HUES48 (cell line): ENCODE data around the gene STRC.
"Not testable (repeated sequence)": the region's sequence is repeated elsewhere in the genome, so short reads cannot be mapped to it uniquely, and the experiment has no call there.

Experiments
- H3K27ac ChIP-seq: one replicate; pipeline ENCODE4 v1.7.0; 2013; ENCODE audit warnings: low read depth, low read length, inconsistent platforms
- H3K27me3 ChIP-seq: 2 replicates; pipeline ENCODE4 v1.6.1; 2013; ENCODE audit warnings: mild to moderate bottlenecking, low read length; ENCODE audit not compliant: control insufficient read depth, insufficient read depth
- H3K36me3 ChIP-seq: 2 replicates; pipeline ENCODE4 v1.6.1; 2013; ENCODE audit warnings: low read length; ENCODE audit not compliant: control insufficient read depth, insufficient read depth
- H3K4me1 ChIP-seq: 2 replicates; pipeline ENCODE4 v1.6.1; 2013; ENCODE audit warnings: mild to moderate bottlenecking, low read length; ENCODE audit not compliant: control insufficient read depth, insufficient read depth
- H3K4me3 ChIP-seq: 2 replicates; pipeline ENCODE4 v1.5.1; 2013; ENCODE audit warnings: mild to moderate bottlenecking, low read depth, low read length
- H3K9ac ChIP-seq: 2 replicates; pipeline ENCODE4 v1.6.1; 2013; ENCODE audit warnings: mild to moderate bottlenecking, low read depth, low read length, moderate library complexity
- H3K9me3 ChIP-seq: 2 replicates; pipeline ENCODE4 v1.6.1; 2013; ENCODE audit warnings: low read length; ENCODE audit not compliant: control insufficient read depth, insufficient read depth

The STRC gene

DNA sequence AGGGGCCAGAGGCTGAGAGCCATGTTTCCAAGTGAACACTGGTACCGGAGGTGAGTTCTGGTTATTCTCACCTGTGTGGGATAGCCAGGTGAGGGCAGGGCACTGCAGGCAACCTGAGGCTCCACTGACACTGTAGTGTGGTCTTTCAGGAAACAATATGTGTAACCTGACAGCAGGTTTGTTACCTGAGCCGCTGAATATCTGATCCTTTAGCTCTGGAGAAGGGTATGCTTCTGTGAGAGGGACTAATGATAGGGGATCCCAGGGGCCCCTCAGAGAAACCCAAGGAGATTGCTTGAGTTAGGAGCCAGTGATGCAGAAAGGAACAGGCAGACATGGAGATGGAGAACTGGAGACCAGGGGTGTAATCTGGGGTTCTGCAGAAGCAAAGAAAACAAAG, at the start of gene STRC:
Gene STRC (minus strand): TSS at position 101 of the 400 bp plus-strand sequence. CDS start 78 bp downstream, at position 23.
- not testable (repeated sequence) for H3K9ac ChIP-seq, H3K4me3 ChIP-seq, H3K36me3 ChIP-seq, H3K27ac ChIP-seq, H3K4me1 ChIP-seq, H3K9me3 ChIP-seq, H3K27me3 ChIP-seq

DNA sequence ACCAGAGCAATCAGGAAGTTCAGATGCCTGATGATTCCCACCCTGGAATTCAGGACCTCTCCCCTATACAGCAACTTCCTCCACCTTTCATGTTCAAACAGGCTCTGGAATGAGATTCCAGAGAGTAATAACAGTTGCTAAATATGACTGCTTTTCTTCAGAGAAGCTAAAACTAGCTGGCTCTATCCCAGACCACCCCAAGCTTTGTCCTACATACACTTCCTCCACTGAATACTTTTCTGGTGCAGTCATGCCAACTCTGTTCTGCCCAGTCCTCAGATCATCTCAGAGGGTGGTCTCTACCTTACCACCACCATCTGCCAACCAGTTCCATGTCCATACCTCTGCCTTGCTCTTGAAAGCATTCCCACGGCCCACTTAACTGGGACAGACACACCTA, 47.6 kb upstream of the STRC start:
- not testable (repeated sequence) for H3K4me3 ChIP-seq, H3K4me1 ChIP-seq, H3K9ac ChIP-seq, H3K27me3 ChIP-seq, H3K9me3 ChIP-seq, H3K36me3 ChIP-seq, H3K27ac ChIP-seq

DNA sequence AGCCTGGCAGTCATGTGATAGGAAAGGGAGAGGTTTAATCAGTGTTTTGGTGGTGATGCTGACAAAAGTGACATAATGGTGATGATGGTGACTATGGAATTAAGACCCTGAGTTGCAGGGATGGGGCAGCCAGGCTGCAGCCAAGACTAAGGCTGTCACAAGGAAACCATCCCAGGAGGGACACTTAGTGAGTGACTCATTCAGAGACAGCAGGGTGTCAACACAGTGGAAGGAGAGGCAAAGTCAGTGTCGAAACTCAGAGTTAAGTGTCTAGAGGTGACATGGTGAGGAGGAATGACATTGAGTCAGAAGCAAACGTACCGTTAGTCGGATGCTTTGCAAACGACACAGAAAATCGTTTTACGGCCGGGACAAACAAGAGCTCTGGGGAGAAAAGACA, 44.7 kb upstream of the STRC start:
- H3K27me3 ChIP-seq, H3K4me3 ChIP-seq, H3K36me3 ChIP-seq, H3K4me1 ChIP-seq, H3K27ac ChIP-seq, H3K9ac ChIP-seq, H3K9me3 ChIP-seq: not testable (repeated sequence)

DNA sequence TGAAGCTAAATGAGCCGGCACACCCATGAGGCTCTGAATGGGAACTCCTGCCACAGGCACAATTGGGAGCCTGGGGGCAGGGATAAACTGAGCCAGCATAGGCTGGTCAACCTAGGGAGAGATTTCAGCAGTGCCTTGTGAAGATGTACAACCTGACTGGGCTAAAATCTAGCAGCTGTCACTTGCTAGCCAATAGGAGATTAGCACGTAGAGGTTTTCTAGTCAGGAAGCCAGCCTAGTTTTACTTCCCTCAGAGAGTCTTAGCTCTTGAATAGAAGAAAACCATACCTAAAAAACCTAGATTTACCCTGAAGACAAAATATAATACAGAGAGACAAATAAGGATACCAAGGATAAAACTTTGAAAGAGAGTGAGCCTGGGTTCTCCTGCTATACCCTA, 43.7 kb upstream of the STRC start:
- H3K4me3 ChIP-seq, H3K36me3 ChIP-seq, H3K9ac ChIP-seq, H3K9me3 ChIP-seq, H3K27ac ChIP-seq, H3K27me3 ChIP-seq, H3K4me1 ChIP-seq: not testable (repeated sequence)

DNA sequence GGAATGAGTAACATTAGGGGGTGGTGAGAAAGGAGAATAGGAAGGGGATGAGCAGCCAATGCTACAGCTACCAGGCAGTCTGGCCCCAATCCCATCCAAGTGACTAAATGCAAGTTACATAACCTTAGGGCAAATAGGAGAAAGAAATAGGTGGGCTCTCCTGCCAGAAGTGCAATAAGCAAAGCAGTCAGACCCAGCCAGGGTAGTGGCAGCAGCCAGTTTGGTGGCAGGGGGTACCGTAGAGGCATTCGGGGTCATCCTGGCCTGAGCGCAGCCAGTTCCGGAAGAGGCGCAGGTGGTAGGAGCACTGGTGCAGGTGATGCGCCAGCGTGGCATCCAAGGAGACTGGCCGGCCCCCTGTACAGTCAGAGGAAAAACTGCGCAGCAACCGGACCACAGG, 41.1 kb upstream of the STRC start:
- H3K4me3 ChIP-seq, H3K9ac ChIP-seq, H3K4me1 ChIP-seq, H3K27me3 ChIP-seq, H3K9me3 ChIP-seq, H3K27ac ChIP-seq, H3K36me3 ChIP-seq: not testable (repeated sequence)

DNA sequence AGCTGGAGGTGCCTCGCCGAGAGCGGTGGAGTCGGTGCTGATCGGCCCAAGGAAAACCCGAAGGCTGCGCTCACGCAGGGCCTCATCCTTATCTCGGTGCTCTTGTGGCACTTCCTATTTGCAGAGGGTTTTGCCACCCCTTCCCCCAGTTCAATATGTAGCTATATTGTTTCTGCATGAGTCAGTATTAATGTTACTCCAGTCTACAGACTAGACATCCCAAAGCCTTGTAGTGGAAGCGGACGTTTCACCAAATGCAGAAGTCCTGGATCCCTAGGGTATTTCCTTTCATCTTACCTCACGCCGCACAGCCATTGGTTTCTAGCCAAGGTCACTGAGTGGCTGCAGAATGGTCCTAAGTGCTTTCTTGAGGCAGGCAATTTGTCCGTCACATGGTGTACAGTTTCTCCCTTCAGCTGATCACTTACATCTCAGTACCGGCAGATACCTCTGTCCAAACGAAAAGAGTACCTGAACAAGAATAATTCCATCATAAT, 30.9 kb upstream of the STRC start:
- not testable (repeated sequence) for H3K9me3 ChIP-seq, H3K36me3 ChIP-seq, H3K4me3 ChIP-seq, H3K27ac ChIP-seq, H3K9ac ChIP-seq, H3K4me1 ChIP-seq, H3K27me3 ChIP-seq

DNA sequence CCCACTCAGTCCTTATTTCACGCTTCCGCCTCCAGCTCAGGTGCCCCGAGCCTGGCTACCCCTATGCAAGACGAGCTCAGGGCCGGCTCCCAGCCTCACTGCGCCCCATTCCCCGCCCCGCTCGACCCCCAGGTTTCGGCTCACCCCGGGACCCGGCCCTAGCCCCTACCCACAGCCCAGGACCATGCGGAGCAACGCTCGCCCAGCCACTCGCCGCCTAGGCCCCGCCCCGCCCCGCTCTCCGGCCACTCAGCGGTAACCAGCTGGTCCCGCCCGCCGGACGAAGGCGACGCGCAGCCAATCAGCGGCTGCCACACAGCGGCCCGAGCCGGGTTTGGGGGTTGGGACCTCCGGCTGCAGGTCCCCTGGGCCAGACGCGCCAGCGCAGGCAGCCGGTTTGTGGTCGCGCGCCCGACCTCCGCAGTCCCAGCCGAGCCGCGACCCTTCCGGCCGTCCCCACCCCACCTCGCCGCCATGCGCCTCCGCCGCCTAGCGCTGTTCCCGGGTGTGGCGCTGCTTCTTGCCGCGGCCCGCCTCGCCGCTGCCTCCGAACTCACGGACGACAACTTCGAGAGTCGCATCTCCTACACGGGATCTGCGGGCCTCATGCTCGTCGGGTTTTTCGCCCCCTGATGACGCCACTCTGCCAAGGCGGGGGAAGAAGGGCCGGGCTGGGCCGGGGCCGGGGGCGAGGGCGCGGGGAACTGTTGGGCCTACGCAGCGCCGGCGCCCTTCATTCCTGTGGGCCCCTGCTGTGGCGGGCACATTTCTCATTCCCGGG, 30.2 kb upstream of the STRC start, which contains the start of gene CATSPER2:
Gene CATSPER2 (minus strand): TSS at position 196 of the 781 bp plus-strand sequence. CDS start 783 bp downstream, outside the sequence.
- no peaks in the 10 kb centered on the region for H3K4me1 ChIP-seq
- peaks cover 5% of the 10 kb centered on the region for H3K9me3 ChIP-seq
- H3K27me3 ChIP-seq = no peaks in the 10 kb centered on the region
- H3K27ac ChIP-seq = no peak within 1 kb of the TSS
- no peak within 1 kb of the TSS for H3K4me3 ChIP-seq
- H3K9ac ChIP-seq = no peak within 1 kb of the TSS
- H3K36me3 ChIP-seq = no peaks in the 10 kb centered on the region

DNA sequence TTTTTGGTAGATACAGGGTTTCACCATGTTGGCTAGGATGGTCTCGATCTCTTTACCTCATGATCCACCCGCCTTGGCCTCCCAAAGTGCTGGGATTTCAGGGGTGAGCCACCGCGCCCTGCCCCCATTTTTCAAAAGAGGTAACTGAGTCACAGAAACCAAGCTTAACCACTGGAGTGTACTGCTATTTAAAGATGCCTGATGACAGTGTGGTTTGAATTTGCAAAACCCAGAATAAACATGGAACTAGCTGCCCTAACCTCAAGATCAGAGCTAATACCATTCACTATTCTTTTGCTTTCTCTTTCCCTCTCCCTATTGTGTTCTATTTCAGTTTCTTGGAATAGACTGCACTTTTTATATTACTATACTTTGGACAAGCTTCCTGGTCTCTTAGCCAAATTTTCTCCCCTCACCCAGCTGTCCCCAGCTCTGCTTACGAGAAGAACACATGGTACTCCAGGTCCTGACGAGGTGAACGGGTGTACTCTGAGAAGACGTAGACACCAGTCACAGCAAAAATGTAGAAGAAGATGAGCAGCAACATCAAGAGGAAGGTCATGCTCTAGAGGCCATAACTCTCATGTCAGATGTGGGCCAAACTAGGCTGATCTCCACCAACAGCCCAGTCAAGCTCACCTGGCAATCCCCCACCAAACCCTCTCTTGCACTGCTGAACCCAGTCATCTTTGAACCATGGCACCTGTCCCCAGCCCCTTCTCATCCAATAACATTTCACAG, 20.0 kb upstream of the STRC start:
- H3K9me3 ChIP-seq, H3K4me1 ChIP-seq, H3K4me3 ChIP-seq, H3K27ac ChIP-seq, H3K27me3 ChIP-seq, H3K36me3 ChIP-seq, H3K9ac ChIP-seq: not testable (repeated sequence)

DNA sequence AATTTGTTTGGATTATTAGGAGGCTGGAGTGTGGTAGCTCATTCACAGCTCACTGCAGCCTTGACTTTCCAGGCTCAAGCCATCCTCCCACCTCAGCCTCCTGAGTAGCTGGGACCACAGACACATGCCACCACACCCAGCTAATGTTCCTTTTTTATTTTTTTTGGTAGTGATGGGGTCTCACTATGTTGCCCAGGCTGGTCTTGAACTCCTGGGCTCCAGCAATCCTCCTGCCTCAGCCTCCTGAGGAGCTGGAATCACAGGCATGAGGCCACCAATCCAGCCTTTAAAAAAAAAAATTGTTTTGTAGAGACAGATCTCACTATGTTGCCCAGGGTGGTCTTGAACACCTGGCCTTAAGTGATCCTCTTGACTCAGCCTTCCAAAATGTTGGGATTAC, 8.3 kb upstream of the STRC start:
- H3K36me3 ChIP-seq, H3K4me1 ChIP-seq, H3K27me3 ChIP-seq, H3K9me3 ChIP-seq, H3K9ac ChIP-seq, H3K4me3 ChIP-seq, H3K27ac ChIP-seq: not testable (repeated sequence)

DNA sequence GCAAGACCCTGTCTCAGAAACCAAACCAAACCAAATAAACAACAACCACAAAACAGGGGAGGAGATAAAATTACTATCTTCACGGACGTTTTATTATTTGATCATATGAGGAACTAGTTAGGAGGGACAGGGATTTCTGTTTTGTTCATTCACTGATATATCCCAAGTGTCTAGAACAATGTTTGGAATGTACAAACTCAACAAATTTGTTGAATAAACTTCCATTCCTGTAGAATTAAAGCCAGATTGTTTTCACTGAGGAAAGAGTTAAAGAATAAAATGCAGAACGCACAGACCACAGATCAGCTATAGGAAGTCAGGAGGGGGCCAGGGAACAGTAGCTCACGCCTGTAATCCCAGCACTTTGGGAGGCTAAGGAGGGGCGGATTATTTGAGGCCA, 6.5 kb upstream of the STRC start:
- Histone ChIP-seq H3K27ac (no peak overlapping the region), H3K36me3 (no peaks in the 10 kb centered on the region), H3K27me3 (no peaks in the 10 kb centered on the region), H3K9me3 (no peaks in the 10 kb centered on the region), H3K9ac (no peak overlapping the region), H3K4me1 (no peaks in the 10 kb centered on the region), H3K4me3 (no peak overlapping the region)

DNA sequence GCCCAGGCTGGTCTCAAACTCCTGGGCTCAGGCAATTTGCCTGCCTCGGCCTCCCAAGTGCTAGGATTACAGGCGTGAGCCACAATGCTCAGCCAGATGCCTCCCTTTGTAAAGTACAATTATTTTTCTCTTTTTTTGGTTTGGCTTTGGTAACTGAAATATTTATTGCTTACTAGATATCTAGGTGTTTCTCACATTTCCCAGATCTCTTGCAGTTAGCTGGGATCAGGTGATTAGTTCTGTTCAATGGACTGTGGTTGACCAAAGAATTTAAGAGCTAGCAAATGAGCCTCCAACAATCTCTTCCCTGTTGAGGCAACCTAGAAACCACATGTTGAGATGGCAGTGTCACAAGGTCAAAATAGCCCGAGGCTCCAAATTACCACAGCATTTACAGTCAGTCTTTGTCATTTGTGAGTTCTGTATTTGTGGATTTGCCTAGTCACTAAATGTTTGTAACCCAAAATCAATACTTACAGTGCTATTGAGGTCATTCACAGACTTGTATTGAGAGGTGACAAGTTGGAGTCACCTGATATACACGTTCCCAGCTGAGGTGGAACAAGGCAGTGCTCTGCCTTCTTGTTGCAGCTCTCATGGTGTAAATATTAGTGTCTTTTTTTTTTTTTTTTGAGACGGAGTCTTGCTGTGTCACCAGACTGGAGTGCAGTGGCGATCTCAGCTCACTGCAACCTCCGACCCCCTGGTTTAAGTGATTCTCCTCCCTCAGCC, 3.6 kb upstream of the STRC start:
- H3K27me3 ChIP-seq, H3K4me1 ChIP-seq, H3K27ac ChIP-seq, H3K4me3 ChIP-seq, H3K9ac ChIP-seq, H3K9me3 ChIP-seq, H3K36me3 ChIP-seq: not testable (repeated sequence)
